WTC11 (cell line): ENCODE data around the gene EEFSEC. TPM values are rescaled to one million over a fixed set of nuclear protein-coding genes. Genes with fewer than 3 reads are reported as not detected.

Source experiments
- ATF1 ChIP-seq: sonication (generic); formaldehyde crosslinking; IDR thresholded peaks from 2 replicates; pipeline ENCODE4 v1.8.1; 2023; ENCODE audit warnings: mild to moderate bottlenecking, moderate library complexity, missing genetic modification reagents
- ATF6 ChIP-seq: sonication (generic); formaldehyde crosslinking; IDR thresholded peaks from 2 replicates; pipeline ENCODE4 v1.8.1; 2023; ENCODE audit warnings: mild to moderate bottlenecking, missing genetic modification reagents
- ETV6 ChIP-seq: sonication (generic); formaldehyde crosslinking; IDR thresholded peaks from 2 replicates; pipeline ENCODE4 v1.8.1; 2022; ENCODE audit warnings: mild to moderate bottlenecking, missing genetic modification reagents
- GABPB1 ChIP-seq: sonication (generic); formaldehyde crosslinking; IDR thresholded peaks from 2 replicates; pipeline ENCODE4 v1.8.1; 2023; ENCODE audit warnings: mild to moderate bottlenecking, missing genetic modification reagents
- GTF2I ChIP-seq: fragments of 250-450 bp; sonication (Bioruptor Pico); conservative IDR thresholded peaks from 2 replicates; pipeline ENCODE4 v1.4.0; 2021; ENCODE audit warnings: mild to moderate bottlenecking
- HMGA2 ChIP-seq: fragments of 250-450 bp; sonication (Bioruptor Pico); IDR thresholded peaks from 2 replicates; pipeline ENCODE4 v1.4.0; 2021; ENCODE audit warnings: mild to moderate bottlenecking, moderate library complexity
- HMGXB4 ChIP-seq: sonication (generic); formaldehyde crosslinking; IDR thresholded peaks from 2 replicates; pipeline ENCODE4 v1.8.1; 2023; ENCODE audit warnings: mild to moderate bottlenecking, moderate library complexity, missing genetic modification reagents
- IRF2 ChIP-seq: sonication (generic); formaldehyde crosslinking; IDR thresholded peaks from 2 replicates; pipeline ENCODE4 v1.8.0; 2022; ENCODE audit warnings: low read depth, missing genetic modification reagents, borderline replicate concordance
- JUN ChIP-seq: sonication (generic); formaldehyde crosslinking; IDR thresholded peaks from 2 replicates; pipeline ENCODE4 v1.8.0; 2023; ENCODE audit warnings: mild to moderate bottlenecking, missing genetic modification reagents
- KAT7 ChIP-seq: sonication (generic); formaldehyde crosslinking; IDR thresholded peaks from 2 replicates; pipeline ENCODE4 v1.8.1; 2023; ENCODE audit warnings: missing genetic modification reagents, mild to moderate bottlenecking, borderline replicate concordance
- MLX ChIP-seq: sonication (generic); formaldehyde crosslinking; IDR thresholded peaks from 2 replicates; pipeline ENCODE4 v1.8.1; 2023; ENCODE audit warnings: mild to moderate bottlenecking, missing genetic modification reagents, moderate library complexity
- NFATC4 ChIP-seq: fragments of 250-450 bp; sonication (Bioruptor Pico); IDR thresholded peaks from 2 replicates; pipeline ENCODE4 v1.9.0; 2021; ENCODE audit warnings: mild to moderate bottlenecking
- RELA ChIP-seq: sonication (generic); formaldehyde crosslinking; IDR thresholded peaks from 2 replicates; pipeline ENCODE4 v1.8.1; 2022; ENCODE audit warnings: missing genetic modification reagents, mild to moderate bottlenecking, borderline replicate concordance
- RORB ChIP-seq: fragments of 250-450 bp; sonication (Bioruptor Pico); IDR thresholded peaks from 2 replicates; pipeline ENCODE4 v1.9.0; 2021; ENCODE audit warnings: mild to moderate bottlenecking
- SMAD3 ChIP-seq: sonication (generic); formaldehyde crosslinking; IDR thresholded peaks from 2 replicates; pipeline ENCODE4 v1.8.0; 2022; ENCODE audit warnings: missing genetic modification reagents, mild to moderate bottlenecking, borderline replicate concordance
- SMAD4 ChIP-seq: sonication (generic); formaldehyde crosslinking; IDR thresholded peaks from 2 replicates; pipeline ENCODE4 v1.8.0; 2022; ENCODE audit warnings: mild to moderate bottlenecking, missing genetic modification reagents
- ZNF138 ChIP-seq: sonication (generic); formaldehyde crosslinking; conservative IDR thresholded peaks from 2 replicates; pipeline ENCODE4 v1.8.1; 2022; ENCODE audit warnings: mild to moderate bottlenecking, moderate library complexity, missing genetic modification reagents
- ZNF281 ChIP-seq: sonication (generic); formaldehyde crosslinking; IDR thresholded peaks from 2 replicates; pipeline ENCODE4 v1.8.0; 2023; ENCODE audit warnings: mild to moderate bottlenecking, missing genetic modification reagents
- ZNF416 ChIP-seq: fragments of 250-450 bp; sonication (Bioruptor Pico); IDR thresholded peaks from 2 replicates; pipeline ENCODE4 v1.9.0; 2021; ENCODE audit warnings: mild to moderate bottlenecking, inconsistent platforms
- total RNA-seq: library from RNA; stranded (reverse); gene quantifications from 3 replicates; pipeline ENCODE4 v1.2.3, GENCODE V29; 2021
- TF ChIP-seq, protein P1 (sequence below): sonication (generic); formaldehyde crosslinking; conservative IDR thresholded peaks from 2 replicates; pipeline ENCODE4 v1.8.1; 2023; ENCODE audit warnings: mild to moderate bottlenecking, low read depth, missing genetic modification reagents, moderate library complexity
- TF ChIP-seq, protein P2 (sequence below): fragments of 250-450 bp; sonication (Bioruptor Pico); conservative IDR thresholded peaks from 2 replicates; pipeline ENCODE4 v1.9.0; 2021; ENCODE audit warnings: mild to moderate bottlenecking
- TF ChIP-seq, protein P3 (sequence below): sonication (generic); formaldehyde crosslinking; IDR thresholded peaks from 2 replicates; pipeline ENCODE4 v1.8.1; 2022; ENCODE audit warnings: missing genetic modification reagents, borderline replicate concordance

EEFSEC gene
- total RNA-seq, 1 experiment from 2014 or later: 13.7 TPM

GRCh38 chr3:128153156-128154041 lies at the start of gene EEFSEC (continued):
- TF ChIP-seq RELA (CRISPR knock-in tag) (peak; percentile 72; the same call in 1 of the 2 replicates), SMAD3 (CRISPR knock-in tag) (no peak; the same call in 1 of the 2 replicates), IRF2 (CRISPR knock-in tag) (no peak), KAT7 (CRISPR knock-in tag) (0 out of 2 replicates have a peak, but pooled peaks have one; percentile 27), ETV6 (CRISPR knock-in tag) (0 out of 2 replicates have a peak, but pooled peaks have one; percentile 53), NFATC4 (CRISPR knock-in tag) (no peak), ZNF416 (0 out of 2 replicates have a peak, but pooled peaks have one; percentile 46), JUN (peak; percentile 90), ZNF281 (CRISPR knock-in tag) (peak; percentile 84; the same call in 1 of the 2 replicates), SMAD4 (CRISPR knock-in tag) (peak; percentile 26; the same call in 1 of the 2 replicates), ATF6 (CRISPR knock-in tag) (no peak), ATF1 (CRISPR knock-in tag) (peak; percentile 78; the same call in 1 of the 2 replicates), MLX (CRISPR knock-in tag) (0 out of 2 replicates have a peak, but pooled peaks have one; percentile 37), ZNF138 (CRISPR knock-in tag) (peak; percentile 83; the same call in 1 of the 2 replicates), GABPB1 (peak; percentile 83), GTF2I (CRISPR knock-in tag) (no peak), HMGA2 (CRISPR knock-in tag) (no peak), HMGXB4 (CRISPR knock-in tag) (peak; percentile 91; the same call in 1 of the 2 replicates), RORB (CRISPR knock-in tag) (no peak)
- TF ChIP-seq, protein P1, sequence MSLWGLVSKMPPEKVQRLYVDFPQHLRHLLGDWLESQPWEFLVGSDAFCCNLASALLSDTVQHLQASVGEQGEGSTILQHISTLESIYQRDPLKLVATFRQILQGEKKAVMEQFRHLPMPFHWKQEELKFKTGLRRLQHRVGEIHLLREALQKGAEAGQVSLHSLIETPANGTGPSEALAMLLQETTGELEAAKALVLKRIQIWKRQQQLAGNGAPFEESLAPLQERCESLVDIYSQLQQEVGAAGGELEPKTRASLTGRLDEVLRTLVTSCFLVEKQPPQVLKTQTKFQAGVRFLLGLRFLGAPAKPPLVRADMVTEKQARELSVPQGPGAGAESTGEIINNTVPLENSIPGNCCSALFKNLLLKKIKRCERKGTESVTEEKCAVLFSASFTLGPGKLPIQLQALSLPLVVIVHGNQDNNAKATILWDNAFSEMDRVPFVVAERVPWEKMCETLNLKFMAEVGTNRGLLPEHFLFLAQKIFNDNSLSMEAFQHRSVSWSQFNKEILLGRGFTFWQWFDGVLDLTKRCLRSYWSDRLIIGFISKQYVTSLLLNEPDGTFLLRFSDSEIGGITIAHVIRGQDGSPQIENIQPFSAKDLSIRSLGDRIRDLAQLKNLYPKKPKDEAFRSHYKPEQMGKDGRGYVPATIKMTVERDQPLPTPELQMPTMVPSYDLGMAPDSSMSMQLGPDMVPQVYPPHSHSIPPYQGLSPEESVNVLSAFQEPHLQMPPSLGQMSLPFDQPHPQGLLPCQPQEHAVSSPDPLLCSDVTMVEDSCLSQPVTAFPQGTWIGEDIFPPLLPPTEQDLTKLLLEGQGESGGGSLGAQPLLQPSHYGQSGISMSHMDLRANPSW (CRISPR knock-in tag): 0 out of 2 replicates have a peak, but pooled peaks have one; percentile 24
- TF ChIP-seq, protein P2, sequence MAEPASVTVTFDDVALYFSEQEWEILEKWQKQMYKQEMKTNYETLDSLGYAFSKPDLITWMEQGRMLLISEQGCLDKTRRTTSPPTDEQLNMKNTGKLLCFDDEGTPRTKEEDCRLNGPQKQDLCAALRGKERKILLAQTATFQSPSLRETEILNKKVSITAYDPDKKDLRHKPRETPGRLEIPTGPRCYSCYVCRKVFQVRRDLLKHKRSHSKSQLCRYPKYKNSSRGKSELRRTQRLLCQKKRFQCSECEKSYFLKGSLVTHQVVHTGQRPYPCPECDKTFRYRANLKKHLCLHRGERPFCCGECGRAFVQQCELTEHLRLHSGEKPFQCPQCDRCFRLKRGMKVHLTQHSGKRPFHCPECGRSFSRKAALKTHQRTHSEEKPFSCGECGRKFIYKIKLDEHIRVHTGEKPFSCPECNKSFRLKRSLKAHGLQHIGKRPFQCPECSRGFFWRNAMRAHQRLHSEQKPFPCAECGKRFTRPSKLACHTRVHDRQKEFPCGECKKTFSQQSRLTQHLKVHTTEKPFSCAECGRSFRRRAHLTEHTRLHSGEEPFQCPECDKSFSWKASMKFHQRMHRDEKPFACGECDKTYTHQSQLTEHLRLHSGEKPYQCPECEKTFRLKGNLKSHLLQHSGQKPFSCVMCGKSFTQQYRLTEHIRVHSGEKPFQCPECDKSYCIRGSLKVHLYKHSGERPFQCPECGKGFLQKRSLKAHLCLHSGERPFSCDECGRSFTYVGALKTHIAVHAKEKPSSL: no peak
- TF ChIP-seq, protein P3, sequence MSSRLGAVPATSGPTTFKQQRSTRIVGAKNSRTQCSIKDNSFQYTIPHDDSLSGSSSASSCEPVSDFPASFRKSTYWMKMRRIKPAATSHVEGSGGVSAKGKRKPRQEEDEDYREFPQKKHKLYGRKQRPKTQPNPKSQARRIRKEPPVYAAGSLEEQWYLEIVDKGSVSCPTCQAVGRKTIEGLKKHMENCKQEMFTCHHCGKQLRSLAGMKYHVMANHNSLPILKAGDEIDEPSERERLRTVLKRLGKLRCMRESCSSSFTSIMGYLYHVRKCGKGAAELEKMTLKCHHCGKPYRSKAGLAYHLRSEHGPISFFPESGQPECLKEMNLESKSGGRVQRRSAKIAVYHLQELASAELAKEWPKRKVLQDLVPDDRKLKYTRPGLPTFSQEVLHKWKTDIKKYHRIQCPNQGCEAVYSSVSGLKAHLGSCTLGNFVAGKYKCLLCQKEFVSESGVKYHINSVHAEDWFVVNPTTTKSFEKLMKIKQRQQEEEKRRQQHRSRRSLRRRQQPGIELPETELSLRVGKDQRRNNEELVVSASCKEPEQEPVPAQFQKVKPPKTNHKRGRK (CRISPR knock-in tag): no peak
